ENCODE measurements around the gene ADORA1. TPM values are rescaled to one million over a fixed set of nuclear protein-coding genes. Genes with fewer than 3 reads are reported as not detected.

Gene ADORA1
- total RNA-seq, 1 experiment from 2014 or later = 5.6 TPM

GRCh38 chr1:203158423-203158822 lies 30.9 kb downstream of the ADORA1 start:
- no peak for DNase-seq (ENCODE audit: low read depth)

DNA sequence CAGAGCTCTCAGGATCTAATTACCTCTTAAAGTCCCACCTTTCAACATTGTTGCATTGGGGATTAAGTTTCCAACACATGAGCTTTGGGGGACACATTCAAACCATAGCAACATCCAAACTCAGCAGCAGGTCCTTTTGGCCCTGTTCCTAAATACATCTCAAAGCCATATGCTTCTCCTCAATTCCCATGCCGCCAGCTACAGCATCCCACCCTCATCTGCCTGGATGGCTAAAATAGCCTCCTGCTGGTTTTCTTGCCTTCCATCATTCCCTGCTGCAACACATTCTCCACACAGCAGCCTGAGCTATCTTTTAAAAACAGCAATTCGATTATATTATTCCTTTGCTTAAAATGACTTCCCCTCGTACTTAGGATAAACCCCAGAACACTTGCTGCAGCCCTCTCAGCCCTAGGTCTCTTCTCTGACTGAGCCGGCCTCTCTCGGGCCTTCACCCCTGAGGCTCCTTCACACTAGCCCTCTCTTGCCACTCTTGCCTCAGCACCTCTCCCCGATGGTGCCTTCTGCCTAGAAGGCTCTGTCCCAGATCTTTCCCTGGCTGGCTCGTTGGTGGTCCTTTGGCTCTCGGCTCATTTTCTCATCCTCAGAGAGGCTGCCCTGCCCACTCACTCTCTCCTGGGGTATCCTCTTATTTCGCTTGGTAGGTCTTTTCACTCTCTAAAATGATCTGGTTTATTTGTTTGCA lies 31.6 kb downstream of the ADORA1 start:
- no peak for DNase-seq (ENCODE audit: low read depth)

GRCh38 chr1:203159844-203160243 lies 32.3 kb downstream of the ADORA1 start:
- no peak for DNase-seq (ENCODE audit: low read depth)

GRCh38 chr1:203161175-203161574 lies 33.6 kb downstream of the ADORA1 start:
- DNase-seq (ENCODE audit: low read depth) = no peak

DNA sequence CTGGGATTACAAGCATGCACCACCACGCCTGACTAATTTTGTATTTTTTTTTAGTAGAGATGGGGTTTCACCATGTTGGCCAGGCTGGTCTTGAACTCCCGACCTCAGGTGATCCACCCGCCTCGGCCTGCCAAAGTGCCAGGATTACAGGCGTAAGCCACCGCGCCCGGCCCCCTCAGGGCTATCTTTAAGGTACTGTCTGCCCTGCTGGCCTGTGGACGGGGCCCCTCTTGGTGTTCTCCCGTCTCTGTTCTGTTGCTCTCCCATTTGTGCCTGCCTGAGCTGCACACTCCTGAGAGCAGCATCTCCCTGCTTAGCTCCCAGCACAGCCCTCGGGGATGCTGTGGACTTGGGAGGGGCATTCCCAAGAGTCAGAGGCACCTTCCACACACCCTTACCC lies 34.2 kb downstream of the ADORA1 start:
- DNase-seq (ENCODE audit: low read depth) = no peak

GRCh38 chr1:203162403-203162802 lies 34.9 kb downstream of the ADORA1 start:
- DNase-seq (ENCODE audit: low read depth) = no peak

GRCh38 chr1:203163891-203164635 lies 36.5 kb downstream of the ADORA1 start:
- no peak for DNase-seq (ENCODE audit: low read depth)

GRCh38 chr1:203165101-203165799 lies 37.7 kb downstream of the ADORA1 start:
- no peak for DNase-seq (ENCODE audit: low read depth)

DNA sequence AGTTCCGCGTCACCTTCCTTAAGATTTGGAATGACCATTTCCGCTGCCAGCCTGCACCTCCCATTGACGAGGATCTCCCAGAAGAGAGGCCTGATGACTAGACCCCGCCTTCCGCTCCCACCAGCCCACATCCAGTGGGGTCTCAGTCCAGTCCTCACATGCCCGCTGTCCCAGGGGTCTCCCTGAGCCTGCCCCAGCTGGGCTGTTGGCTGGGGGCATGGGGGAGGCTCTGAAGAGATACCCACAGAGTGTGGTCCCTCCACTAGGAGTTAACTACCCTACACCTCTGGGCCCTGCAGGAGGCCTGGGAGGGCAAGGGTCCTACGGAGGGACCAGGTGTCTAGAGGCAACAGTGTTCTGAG lies 38.3 kb downstream of the ADORA1 start:
- no peak for DNase-seq (ENCODE audit: low read depth)

DNA sequence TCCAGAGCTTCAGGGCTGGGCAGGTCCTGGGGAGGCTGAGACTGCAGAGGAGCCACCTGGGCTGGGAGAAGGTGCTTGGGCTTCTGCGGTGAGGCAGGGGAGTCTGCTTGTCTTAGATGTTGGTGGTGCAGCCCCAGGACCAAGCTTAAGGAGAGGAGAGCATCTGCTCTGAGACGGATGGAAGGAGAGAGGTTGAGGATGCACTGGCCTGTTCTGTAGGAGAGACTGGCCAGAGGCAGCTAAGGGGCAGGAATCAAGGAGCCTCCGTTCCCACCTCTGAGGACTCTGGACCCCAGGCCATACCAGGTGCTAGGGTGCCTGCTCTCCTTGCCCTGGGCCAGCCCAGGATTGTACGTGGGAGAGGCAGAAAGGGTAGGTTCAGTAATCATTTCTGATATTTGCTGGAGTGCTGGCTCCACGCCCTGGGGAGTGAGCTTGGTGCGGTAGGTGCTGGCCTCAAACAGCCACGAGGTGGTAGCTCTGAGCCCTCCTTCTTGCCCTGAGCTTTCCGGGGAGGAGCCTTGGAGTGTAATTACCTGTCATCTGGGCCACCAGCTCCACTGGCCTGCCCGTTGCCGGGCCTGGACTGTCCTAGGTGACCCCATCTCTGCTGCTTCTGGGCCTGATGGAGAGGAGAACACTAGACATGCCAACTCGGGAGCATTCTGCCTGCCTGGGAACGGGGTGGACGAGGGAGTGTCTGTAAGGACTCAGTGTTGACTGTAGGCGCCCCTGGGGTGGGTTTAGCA lies 38.8 kb downstream of the ADORA1 start:
- DNase-seq (ENCODE audit: low read depth) = peak; percentile 39

- DNase-seq (ENCODE audit: low read depth) = no peak
Measured at GRCh38 chr1:203167026-203167912, 39.7 kb downstream of the ADORA1 start.

DNA sequence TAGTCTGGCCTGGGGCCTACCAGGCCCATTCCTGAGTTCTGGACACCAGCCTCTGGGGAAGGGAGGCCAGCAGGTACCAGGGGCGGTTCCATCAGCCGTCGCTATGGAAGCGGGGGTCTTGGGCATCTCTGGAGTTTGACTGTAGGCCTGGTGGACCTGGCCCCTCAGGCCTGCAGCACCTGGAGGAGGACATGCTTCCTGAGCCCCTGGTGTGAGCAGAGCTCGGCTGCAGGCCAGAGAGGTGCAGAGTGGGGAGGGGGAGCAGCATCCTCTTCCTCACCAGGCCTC lies 40.3 kb downstream of the ADORA1 start:
- DNase-seq (ENCODE audit: low read depth) = no peak

DNA sequence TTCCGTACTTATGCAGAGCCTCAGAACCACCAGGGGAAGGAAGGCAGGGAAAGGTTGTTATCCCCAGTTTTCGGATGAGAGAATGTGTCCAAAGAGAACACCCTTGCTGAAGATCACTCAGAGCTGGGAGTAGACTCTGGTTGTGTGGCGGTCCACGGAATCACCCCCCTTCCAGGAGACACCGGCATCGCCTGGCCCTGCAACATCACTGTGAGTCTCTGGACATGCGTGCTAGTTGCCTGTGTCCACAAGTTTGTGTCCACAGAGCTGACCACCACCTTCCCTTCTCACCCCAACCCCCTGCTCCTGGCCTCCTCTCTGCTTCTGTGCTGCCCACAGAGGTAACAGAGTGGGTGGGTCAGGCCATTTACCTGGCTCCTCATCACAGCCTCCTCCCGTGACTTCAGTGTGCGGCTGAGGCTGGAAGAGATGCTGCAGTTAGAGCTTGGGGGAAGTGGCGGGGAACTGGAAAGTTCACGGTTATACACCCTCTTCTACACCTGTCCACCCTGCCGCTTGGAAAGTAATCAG lies 40.8 kb downstream of the ADORA1 start:
- no peak for DNase-seq (ENCODE audit: low read depth)

- no peak for DNase-seq (ENCODE audit: low read depth)
Measured at GRCh38 chr1:203168991-203169390, 41.5 kb downstream of the ADORA1 start.

- no peak for DNase-seq (ENCODE audit: low read depth)
Measured at GRCh38 chr1:203169770-203170520, 42.4 kb downstream of the ADORA1 start.

- peak; percentile 48 for DNase-seq (ENCODE audit: low read depth)
Measured at GRCh38 chr1:203170625-203171330, 43.3 kb downstream of the ADORA1 start.

DNA sequence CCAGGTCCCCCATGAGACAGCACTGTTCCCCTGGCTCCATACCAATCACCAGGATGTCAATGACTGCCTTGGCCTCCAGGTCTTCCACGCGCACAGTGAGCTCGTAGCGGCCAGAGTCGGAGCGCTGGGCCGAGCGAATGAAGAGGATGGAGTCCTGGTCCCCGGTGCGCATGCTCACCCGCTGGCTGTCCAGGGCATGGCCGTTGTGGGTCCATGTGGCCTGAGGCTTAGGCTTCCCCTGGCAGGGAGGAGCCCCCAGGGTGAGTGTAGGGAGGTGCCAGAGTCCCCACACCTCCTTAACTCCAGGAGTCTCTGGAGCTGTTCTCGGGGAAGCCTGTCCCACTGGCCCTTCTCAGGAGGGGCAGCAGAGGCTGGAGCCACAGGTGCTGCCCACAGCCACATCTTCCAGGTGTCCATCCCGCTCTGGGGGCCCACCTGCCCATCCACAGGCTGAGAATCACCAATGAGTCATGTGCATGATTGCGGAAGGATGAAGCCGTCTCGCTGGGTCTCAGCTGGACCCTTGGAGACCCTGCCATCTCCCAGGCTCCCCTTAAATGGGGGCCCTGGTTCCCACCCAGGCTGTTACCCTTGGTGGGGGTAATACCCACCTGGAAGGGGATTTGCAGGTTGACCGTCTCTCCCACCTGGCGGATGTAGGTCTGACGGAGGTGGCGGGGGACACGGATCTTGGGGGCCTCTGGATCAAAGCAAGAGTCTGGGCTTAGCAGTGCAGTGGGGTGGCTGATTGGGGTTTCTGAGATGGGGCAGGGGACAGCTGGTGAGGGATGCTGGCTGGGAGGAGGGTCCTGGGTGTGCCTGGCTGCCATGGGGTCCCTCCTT lies 44.0 kb downstream of the ADORA1 start:
- DNase-seq (ENCODE audit: low read depth) = no peak

DNA sequence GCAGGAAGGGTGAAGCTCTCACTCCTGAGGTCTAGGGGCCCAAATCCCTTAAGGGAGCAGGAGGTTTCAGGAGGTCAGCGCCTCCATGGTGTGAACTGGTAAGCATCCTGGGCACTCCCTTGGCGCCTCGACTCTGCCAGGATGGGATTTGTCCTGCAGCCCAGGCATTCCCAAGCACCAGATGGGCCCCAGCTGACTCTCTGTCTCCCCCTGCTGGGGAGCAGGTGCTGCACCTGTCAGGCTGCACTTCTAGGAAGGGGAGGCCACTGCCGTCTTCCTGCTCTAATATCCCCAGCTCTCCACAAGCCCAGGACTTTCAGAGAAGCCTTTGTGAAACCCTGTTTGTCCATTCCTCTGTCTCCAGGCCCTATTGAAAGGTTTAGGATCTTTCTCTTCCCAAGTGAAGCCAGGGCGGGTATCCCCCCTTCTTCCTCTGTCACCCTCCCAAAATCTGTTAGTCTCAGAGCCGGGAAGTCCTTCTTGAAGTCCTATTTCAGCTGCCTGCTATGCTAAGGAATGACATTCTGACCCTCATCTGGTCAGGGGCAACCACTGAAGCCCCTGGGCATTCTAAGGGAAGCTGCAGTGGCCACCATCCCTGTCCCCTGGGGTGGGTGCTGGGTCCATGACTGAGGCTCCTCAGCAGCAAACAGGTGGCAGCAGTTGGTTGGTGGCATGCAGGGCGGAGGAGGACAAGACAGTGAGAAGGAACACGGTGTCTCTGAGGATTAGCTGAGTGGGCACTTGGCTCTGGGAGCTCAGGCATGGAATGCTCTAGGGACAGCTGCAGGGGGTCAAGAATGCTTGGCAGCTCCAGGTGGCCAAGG lies 44.9 kb downstream of the ADORA1 start:
- DNase-seq (ENCODE audit: low read depth) = peak; percentile 58
